ENCODE measurements around the gene KCTD10. TPM values are rescaled to one million over a fixed set of nuclear protein-coding genes. Genes with fewer than 3 reads are reported as not detected.

Gene KCTD10
- total and polyA plus RNA-seq, 9 of the 15 experiments (the other 6 are each of a cell fraction or from before 2014, with no cell fraction given) = 1.9 to 37.5 (median 15.7) TPM

DNA sequence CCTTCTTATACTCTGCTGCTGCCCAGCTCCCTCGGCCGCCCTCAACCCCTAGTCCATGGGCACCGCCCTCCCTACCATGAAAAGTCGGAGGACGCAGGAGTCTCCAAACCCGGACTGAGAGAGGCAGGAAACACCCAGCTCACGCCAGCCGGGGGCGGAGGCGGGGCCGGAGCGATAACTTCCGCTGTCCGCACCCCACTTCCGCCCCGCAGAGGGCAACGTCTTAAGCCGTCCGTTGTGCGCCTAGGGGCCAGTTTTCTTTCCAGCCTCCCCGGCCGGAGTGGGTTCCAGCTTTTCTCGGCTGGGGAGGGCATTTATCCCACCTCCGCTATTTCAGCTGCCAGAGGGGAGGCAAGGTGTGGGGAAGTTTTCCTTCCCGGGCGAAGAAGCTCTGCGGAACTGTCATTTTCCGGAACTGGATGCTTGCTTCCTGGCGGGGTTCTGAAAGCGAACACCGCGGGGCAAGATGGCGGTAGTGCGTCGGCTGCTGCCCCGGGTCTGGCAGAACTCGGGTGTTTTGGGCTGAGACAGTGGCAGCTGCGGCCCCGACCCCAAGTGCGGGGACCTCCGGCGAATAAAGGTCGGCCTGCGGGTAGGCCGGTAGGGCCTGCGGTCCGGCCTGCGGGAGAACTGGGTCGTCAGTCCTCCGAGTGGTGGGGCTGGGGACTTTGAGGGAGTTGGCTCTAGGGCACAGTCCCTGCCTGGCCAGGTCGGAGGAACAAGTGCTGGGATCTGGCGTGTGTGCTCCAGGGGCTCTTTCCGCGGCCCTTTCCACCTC, at the start of gene KCTD10, which contains the start of gene UBE3B (continued):
- TF ChIP-seq SIN3A (IDR thresholded peaks at IDR 0.05; ENCODE audit: borderline replicate concordance in 2 of 2, control insufficient read depth in 1 of 2, low read depth in 2 of 2, low read length in 2 of 2) (peak; percentile 55 to 77; a peak in 2 of 4 replicates), MAFG (tag; conservative IDR thresholded peaks at IDR 0.05) (no peak), CCNT2 (IDR thresholded peaks at IDR 0.05; ENCODE audit: borderline replicate concordance, extremely low read depth, insufficient read length, low read depth, low read length) (no peak), NBN (IDR thresholded peaks at IDR 0.05; ENCODE audit: low read depth) (peak; percentile 67; the same call in 1 of the 2 replicates), GABPA (tag; conservative IDR thresholded peaks at IDR 0.05; ENCODE audit: low read depth) (peak; percentile 99), FOXP1 (CRISPR knock-in tag; IDR thresholded peaks at IDR 0.05) (peak; percentile 12; the same call in 1 of the 2 replicates), TRIM28 (IDR thresholded peaks at IDR 0.05) (peak; percentile 68; the same call in 1 of the 2 replicates), NRF1 (conservative IDR thresholded peaks at IDR 0.05 in 1 of 2, IDR thresholded peaks at IDR 0.05 in 1 of 2) (peak in 1 of 2 experiments; percentile 37; a peak in 2 of 4 replicates), FOS (IDR thresholded peaks at IDR 0.05; ENCODE audit: extremely low read depth, insufficient read length) (no peak), PTRF (tag; IDR thresholded peaks at IDR 0.05) (no peak), ZZZ3 (IDR thresholded peaks at IDR 0.05) (peak; percentile 79; the same call in 1 of the 2 replicates), SRSF7 (optimal IDR thresholded peaks at IDR 0.05; ENCODE audit: low read depth, low read length) (no peak), STAT5B (CRISPR knock-in tag; IDR thresholded peaks at IDR 0.05) (no peak), ZNF717 (CRISPR knock-in tag; IDR thresholded peaks at IDR 0.05) (no peak), MTA3 (IDR thresholded peaks at IDR 0.05; ENCODE audit: borderline replicate concordance) (peak; percentile 85; the same call in 1 of the 2 replicates), NR4A1 (CRISPR knock-in tag; IDR thresholded peaks at IDR 0.05) (no peak), NR4A1 (tag; IDR thresholded peaks at IDR 0.05) (peak; percentile 73; the same call in 1 of the 2 replicates), CREBBP (IDR thresholded peaks at IDR 0.05; ENCODE audit: low read depth, low read length) (no peak), HMG20B (CRISPR knock-in tag; IDR thresholded peaks at IDR 0.05) (no peak), TOE1 (IDR thresholded peaks at IDR 0.05; ENCODE audit: borderline replicate concordance) (peak; percentile 93), TOE1 (CRISPR knock-in tag; IDR thresholded peaks at IDR 0.05; ENCODE audit: borderline replicate concordance, low read depth) (no peak), SIX5 (IDR thresholded peaks at IDR 0.05; ENCODE audit: borderline replicate concordance in 1 of 2, insufficient read depth in 1 of 2, low read depth in 1 of 2, low read length in 2 of 2) (peak; percentile 53 to 68; a peak in 3 of 4 replicates)
- TF ChIP-seq, protein P1, sequence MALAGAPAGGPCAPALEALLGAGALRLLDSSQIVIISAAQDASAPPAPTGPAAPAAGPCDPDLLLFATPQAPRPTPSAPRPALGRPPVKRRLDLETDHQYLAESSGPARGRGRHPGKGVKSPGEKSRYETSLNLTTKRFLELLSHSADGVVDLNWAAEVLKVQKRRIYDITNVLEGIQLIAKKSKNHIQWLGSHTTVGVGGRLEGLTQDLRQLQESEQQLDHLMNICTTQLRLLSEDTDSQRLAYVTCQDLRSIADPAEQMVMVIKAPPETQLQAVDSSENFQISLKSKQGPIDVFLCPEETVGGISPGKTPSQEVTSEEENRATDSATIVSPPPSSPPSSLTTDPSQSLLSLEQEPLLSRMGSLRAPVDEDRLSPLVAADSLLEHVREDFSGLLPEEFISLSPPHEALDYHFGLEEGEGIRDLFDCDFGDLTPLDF (CRISPR knock-in tag; IDR thresholded peaks at IDR 0.05) = peak; percentile 80; the same call in 1 of the 2 replicates
- TF ChIP-seq, protein P2, sequence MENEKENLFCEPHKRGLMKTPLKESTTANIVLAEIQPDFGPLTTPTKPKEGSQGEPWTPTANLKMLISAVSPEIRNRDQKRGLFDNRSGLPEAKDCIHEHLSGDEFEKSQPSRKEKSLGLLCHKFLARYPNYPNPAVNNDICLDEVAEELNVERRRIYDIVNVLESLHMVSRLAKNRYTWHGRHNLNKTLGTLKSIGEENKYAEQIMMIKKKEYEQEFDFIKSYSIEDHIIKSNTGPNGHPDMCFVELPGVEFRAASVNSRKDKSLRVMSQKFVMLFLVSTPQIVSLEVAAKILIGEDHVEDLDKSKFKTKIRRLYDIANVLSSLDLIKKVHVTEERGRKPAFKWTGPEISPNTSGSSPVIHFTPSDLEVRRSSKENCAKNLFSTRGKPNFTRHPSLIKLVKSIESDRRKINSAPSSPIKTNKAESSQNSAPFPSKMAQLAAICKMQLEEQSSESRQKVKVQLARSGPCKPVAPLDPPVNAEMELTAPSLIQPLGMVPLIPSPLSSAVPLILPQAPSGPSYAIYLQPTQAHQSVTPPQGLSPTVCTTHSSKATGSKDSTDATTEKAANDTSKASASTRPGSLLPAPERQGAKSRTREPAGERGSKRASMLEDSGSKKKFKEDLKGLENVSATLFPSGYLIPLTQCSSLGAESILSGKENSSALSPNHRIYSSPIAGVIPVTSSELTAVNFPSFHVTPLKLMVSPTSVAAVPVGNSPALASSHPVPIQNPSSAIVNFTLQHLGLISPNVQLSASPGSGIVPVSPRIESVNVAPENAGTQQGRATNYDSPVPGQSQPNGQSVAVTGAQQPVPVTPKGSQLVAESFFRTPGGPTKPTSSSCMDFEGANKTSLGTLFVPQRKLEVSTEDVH (IDR thresholded peaks at IDR 0.05; ENCODE audit: low read depth, partially characterized antibody) = peak; percentile 99
- TF ChIP-seq, protein P3, sequence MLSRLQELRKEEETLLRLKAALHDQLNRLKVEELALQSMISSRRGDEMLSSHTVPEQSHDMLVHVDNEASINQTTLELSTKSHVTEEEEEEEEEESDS (CRISPR knock-in tag; IDR thresholded peaks at IDR 0.05) = no peak
